ENCODE measurements around the gene ZNF558.
"Not testable (repeated sequence)": the region's sequence is repeated elsewhere in the genome, so short reads cannot be mapped to it uniquely, and the experiment has no call there.

ZNF558 gene

DNA sequence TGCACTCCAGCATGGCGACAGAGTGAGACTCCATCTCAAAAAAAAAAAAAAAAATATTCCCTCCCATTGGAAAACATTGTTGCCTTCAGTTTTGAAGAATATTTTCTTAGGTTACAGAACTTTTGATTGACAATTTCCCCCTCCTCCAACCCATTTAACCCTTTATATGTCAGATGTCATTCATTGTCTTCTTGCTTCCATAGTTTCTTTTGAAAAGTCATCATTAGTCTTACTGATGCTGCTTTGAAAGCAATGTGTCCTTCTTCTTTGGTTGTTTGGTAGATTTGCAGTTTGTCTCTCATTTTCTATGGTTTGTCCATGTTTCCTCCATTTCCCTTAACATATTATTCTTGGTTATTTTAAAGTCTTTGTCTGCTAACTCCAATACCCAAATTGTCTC lies 25.4 kb downstream of the ZNF558 start:
- no peak for DNase-seq (ENCODE audit: low read depth)

DNA sequence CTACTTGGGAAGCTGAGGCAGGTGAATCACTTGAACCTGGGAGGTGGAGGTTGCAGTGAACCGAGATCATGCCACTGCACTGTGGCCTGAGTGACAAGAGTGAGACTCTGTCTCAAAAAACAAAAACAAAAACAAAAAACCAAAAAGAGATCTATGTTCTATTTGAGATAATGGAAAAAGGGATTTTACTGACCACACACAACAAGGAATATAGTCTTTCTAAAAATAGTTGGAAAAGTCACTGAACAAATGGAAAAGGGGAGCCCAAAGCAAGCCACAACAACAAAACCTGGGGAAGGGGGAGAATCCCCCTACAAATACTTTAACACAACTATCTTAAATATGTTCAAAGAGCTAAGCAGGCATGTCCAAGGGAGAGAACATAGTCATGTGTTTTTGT lies 37.3 kb downstream of the ZNF558 start:
- no peak for DNase-seq (ENCODE audit: low read depth)

- DNase-seq (ENCODE audit: low read depth) = not testable (repeated sequence)
These were observed 58.5 kb downstream of the ZNF558 start for GRCh38 chr19:8773587-8773986.

DNA sequence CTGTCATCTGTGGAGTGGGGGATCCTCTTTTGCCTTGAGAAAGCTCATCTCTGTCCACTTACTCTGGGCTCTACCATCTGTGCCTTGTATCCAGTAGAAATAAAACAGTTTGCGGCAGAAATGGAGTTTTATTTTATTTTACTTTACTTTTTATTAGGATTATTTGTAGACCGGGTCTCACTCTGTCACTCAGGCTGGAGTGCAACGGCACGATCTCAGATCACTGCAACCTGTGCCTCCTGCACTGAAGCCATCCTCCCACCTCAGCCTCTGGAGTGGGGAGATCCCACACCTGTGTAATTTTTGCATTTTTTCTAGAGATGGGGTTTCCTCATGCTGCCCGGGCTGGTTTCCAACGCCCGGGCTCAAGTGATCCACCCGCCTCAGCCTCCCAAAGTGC lies 62.8 kb downstream of the ZNF558 start:
- not testable (repeated sequence) for DNase-seq (ENCODE audit: low read depth)

GRCh38 chr19:8767257-8767656 lies 64.8 kb downstream of the ZNF558 start:
- not testable (repeated sequence) for DNase-seq (ENCODE audit: low read depth)
